GM12865 (cell line): ENCODE results near the gene KCTD1.

Experiments
- DNase-seq: peaks from one replicate; pipeline ENCODE4 v3.0.0; 2010; ENCODE audit warnings: low read depth
- H3K4me3 ChIP-seq: 2 replicates; pipeline ENCODE4 v1.5.1; 2011; ENCODE audit warnings: mild to moderate bottlenecking, low read depth, low read length, control low read depth
- TF ChIP-seq, protein P1 (sequence below): IDR thresholded peaks from 2 replicates; pipeline ENCODE4 v1.5.1; 2011; ENCODE audit warnings: low read length, control low read depth, low read depth, inconsistent platforms; ENCODE audit not compliant: insufficient read depth; ENCODE audit errors: missing control alignments

Gene KCTD1

DNA sequence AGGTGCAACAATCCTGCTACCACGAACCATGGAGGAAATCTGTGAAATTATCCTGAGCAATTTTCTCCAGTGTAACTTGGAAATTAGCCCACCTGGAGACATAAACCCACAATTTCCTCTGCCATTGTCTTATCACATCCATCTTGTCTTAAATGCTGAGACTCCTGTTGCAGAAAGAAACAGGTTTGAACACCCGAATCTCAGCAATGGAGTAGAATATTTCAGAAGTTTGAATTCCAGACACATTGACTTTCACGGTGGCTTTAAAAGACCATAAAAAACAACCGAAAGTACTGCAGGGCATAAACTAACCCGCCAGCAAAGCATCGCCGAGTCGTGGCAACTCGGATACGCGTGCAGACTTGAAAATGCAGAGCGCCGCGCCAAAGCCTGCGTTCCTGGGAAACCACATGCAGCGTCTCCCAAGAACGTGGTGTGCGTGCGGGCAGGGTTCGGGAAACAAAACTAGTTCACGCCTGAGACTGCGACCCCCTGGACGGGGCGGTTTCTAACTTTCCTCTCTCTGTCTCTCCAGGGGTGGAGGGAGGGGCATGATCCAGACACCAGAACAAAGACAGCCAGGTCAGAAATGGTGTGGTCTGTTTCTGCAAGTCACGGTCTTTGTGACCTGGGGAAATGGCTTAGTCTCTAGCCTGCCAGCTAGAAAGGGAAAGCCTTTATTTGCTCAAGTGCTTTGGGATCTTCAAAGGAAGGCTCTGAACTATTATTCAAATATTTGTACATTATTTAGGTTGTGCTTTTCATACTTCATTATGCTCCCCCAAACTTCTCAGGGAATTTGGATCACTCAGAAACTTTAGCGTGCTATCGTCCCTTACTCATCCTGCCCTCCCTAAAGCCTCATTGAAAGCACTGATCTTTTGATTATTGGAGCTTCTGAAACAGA lies 26.9 kb upstream of the KCTD1 start:
- TF ChIP-seq, protein P1, sequence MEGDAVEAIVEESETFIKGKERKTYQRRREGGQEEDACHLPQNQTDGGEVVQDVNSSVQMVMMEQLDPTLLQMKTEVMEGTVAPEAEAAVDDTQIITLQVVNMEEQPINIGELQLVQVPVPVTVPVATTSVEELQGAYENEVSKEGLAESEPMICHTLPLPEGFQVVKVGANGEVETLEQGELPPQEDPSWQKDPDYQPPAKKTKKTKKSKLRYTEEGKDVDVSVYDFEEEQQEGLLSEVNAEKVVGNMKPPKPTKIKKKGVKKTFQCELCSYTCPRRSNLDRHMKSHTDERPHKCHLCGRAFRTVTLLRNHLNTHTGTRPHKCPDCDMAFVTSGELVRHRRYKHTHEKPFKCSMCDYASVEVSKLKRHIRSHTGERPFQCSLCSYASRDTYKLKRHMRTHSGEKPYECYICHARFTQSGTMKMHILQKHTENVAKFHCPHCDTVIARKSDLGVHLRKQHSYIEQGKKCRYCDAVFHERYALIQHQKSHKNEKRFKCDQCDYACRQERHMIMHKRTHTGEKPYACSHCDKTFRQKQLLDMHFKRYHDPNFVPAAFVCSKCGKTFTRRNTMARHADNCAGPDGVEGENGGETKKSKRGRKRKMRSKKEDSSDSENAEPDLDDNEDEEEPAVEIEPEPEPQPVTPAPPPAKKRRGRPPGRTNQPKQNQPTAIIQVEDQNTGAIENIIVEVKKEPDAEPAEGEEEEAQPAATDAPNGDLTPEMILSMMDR = no peak
- H3K4me3 ChIP-seq = peak overlapping the region; percentile 53
- DNase-seq = peak; percentile 19

DNA sequence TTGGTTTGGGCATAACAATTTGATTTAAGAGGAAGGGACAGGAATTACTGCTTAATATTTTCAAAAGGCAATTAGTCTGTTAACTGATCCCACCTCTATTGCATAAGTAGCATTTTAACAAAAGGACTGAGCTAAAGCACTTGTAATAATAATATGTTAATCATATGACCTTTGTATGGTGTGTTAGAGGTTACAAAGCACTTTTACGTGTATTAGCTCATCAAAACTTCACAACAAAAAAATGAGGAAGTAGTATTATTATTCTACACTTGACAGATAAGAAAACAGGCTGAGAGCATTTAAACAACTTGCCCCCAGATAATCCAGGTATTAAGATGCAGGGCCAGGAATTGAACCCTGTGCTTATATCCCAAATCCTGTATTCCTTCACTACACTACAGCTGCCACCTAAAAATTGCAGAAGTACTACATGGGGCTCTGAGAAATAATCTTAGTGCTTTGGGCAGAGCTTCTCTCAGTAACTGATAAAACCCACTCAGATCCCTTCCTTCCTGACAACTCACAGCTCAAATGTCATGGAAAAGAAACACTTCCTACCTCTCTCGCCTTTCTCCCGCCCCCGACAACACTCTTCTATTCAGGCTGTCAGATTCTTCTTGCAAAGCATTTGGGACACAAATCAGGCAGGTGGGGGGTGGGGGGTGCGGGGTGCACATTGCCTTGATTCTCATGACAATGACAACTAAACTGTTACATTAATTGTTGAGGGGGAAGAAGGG lies 20.7 kb upstream of the KCTD1 start:
- TF ChIP-seq, protein P1 = no peak
- no peak overlapping the region for H3K4me3 ChIP-seq
- DNase-seq = no peak

GRCh38 chr18:26568513-26568912 lies 20.2 kb upstream of the KCTD1 start:
- DNase-seq = no peak
- TF ChIP-seq, protein P1 = no peak
- no peak overlapping the region for H3K4me3 ChIP-seq

DNA sequence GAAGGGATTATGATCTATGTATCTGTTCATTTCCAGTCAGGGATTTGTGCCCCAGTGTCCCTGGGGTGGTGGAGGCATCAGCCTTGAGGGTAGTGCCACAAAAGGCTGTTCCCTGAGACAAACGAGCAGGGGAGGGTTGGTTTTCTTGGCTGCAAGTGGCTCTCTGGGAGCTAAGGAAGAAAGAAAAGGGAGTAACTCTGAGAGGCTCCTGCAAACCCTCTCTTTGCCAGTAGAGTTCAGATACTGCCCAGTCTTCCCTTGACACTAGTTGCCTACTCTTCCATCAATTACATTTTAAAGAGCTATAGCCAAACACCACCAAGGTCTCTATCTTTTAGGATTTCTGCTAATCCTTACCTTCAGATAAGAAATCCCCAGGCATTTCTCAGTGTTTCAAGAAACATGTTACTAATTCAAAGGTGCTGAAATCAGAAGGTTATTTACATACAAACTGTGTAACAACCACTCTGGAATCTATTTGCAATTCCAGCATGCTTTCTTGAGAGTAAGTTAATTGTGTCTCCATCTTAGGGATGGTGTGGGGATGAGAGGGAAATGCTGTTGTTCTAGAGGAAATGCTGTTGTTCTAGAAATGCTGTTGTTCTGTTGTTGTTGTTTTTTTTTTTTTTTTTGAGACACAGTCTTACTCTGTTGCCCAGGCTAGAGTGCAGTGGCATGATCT lies 18.7 kb upstream of the KCTD1 start:
- no peak for DNase-seq
- TF ChIP-seq, protein P1 = no peak

GRCh38 chr18:26565514-26565913 lies 17.2 kb upstream of the KCTD1 start:
- DNase-seq = no peak
- no peak overlapping the region for H3K4me3 ChIP-seq
- TF ChIP-seq, protein P1 = no peak

More for the DNA sequence above, 18.7 kb upstream of the KCTD1 start:
- H3K4me3 ChIP-seq = no peak overlapping the region

- TF ChIP-seq, protein P1 = no peak
Measured at GRCh38 chr18:26563024-26563423, 14.7 kb upstream of the KCTD1 start.

More at GRCh38 chr18:26563024-26563423, 14.7 kb upstream of the KCTD1 start:
- H3K4me3 ChIP-seq = no peak overlapping the region
- DNase-seq = no peak
